Endodermal cell (in vitro differentiated cells): Measurements from ENCODE around the gene NDN. TPM values are rescaled to one million over a fixed set of nuclear protein-coding genes. Genes with fewer than 3 reads are reported as not detected.

Experiments
- DNase-seq: peaks from one replicate; pipeline ENCODE4 v3.0.0-alpha.2; 2017
- H3K27ac ChIP-seq: 2 replicates; pipeline ENCODE4 v1.5.1; 2013; ENCODE audit warnings: mild to moderate bottlenecking, low read depth, low read length, moderate library complexity
- H3K27me3 ChIP-seq: 2 replicates; pipeline ENCODE4 v1.6.1; 2013; ENCODE audit warnings: mild to moderate bottlenecking, low read length, moderate library complexity; ENCODE audit not compliant: insufficient read depth, control insufficient read depth, poor library complexity, severe bottlenecking
- H3K36me3 ChIP-seq: 2 replicates; pipeline ENCODE4 v1.7.0; 2013; ENCODE audit warnings: mild to moderate bottlenecking, low read length, moderate library complexity; ENCODE audit not compliant: control insufficient read depth, insufficient read depth
- H3K4me1 ChIP-seq: one replicate; pipeline ENCODE4 v1.7.0; 2013; ENCODE audit warnings: low read length; ENCODE audit not compliant: control insufficient read depth, insufficient read depth
- H3K4me3 ChIP-seq: 2 replicates; pipeline ENCODE4 v1.5.1; 2013; ENCODE audit warnings: mild to moderate bottlenecking, low read length, moderate library complexity
- H3K9ac ChIP-seq: 2 replicates; pipeline ENCODE4 v1.6.1; 2013; ENCODE audit warnings: mild to moderate bottlenecking, low read length, moderate library complexity; ENCODE audit not compliant: poor library complexity, severe bottlenecking; ENCODE audit errors: extremely low read depth
- H3K9me3 ChIP-seq: 2 replicates; pipeline ENCODE4 v1.6.1; 2013; ENCODE audit warnings: mild to moderate bottlenecking, low read length, moderate library complexity; ENCODE audit not compliant: control insufficient read depth
- H3K27ac Mint-ChIP-seq: 2 replicates; pipeline ENCODE4 v1.8.0; 2020; ENCODE audit warnings: mixed read lengths
- H3K27me3 Mint-ChIP-seq: 2 replicates; pipeline ENCODE4 v1.8.0; 2021; ENCODE audit warnings: mild to moderate bottlenecking, mixed read lengths; ENCODE audit not compliant: insufficient read depth
- H3K36me3 Mint-ChIP-seq: 2 replicates; pipeline ENCODE4 v1.8.0; 2020; ENCODE audit warnings: low read depth, mixed read lengths
- H3K4me1 Mint-ChIP-seq: 2 replicates; pipeline ENCODE4 v1.8.0; 2020; ENCODE audit warnings: mixed read lengths
- H3K4me3 Mint-ChIP-seq: 2 replicates; pipeline ENCODE4 v1.8.0; 2020; ENCODE audit warnings: mild to moderate bottlenecking, moderate library complexity, mixed read lengths
- H3K9me3 Mint-ChIP-seq: 2 replicates; pipeline ENCODE4 v1.8.0; 2020; ENCODE audit warnings: mild to moderate bottlenecking, mixed read lengths
- WGBS, 2 experiments: methylation state at CpG; one replicate each; pipeline versions ENCODE4 v1.1.5 to v1.1.7; 2013; ENCODE audit warnings: missing lambda C conversion rate in 2 of 2, mixed read lengths in 1 of 2; ENCODE audit not compliant: insufficient coverage in 1 of 2, insufficient read length in 1 of 2; 5-methylcytosine and 5-hydroxymethylcytosine counted together
- total RNA-seq, 2 donors: library from RNA; stranded (reverse); fragmentation: NEBNext Ultra II Directional in 1 of 2; extraction: Animal tissue kit (Norgen Biotek cat#: 25700) in 1 of 2; gene quantifications; 2 replicates in 1 of 2; 3 replicates in 1 of 2; pipeline ENCODE4 v1.2.1, GENCODE V29; 2021
- TF ChIP-seq, protein P1 (sequence below): fragments of 200-600 bp; sonication (generic); conservative IDR thresholded peaks from 2 replicates; pipeline ENCODE4 v1.5.0; 2021; ENCODE audit warnings: antibody characterized with exemption, mild to moderate bottlenecking

The NDN gene
- total RNA-seq, 2 donors from 2014 or later = 40.3 to 41.8 TPM

DNA sequence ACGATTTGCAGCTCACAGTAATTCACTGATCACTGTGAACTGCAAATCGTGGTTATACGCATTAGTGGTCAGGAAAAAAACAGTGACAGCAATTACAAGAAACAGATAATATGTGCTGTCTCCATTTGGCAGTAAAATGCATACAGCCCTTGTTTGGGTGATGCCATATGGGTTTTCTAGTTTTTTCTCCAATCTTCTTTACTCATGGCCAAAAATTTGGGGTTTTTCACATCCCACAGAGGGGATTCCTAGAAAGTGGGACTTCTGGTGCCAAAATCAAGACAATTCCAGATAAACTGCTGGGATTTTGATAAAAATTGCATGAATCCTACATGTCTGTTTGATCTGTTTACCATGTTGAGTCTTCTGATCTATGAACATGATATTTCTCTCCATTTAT, 15.6 kb downstream of the NDN start:
- TF ChIP-seq, protein P1, sequence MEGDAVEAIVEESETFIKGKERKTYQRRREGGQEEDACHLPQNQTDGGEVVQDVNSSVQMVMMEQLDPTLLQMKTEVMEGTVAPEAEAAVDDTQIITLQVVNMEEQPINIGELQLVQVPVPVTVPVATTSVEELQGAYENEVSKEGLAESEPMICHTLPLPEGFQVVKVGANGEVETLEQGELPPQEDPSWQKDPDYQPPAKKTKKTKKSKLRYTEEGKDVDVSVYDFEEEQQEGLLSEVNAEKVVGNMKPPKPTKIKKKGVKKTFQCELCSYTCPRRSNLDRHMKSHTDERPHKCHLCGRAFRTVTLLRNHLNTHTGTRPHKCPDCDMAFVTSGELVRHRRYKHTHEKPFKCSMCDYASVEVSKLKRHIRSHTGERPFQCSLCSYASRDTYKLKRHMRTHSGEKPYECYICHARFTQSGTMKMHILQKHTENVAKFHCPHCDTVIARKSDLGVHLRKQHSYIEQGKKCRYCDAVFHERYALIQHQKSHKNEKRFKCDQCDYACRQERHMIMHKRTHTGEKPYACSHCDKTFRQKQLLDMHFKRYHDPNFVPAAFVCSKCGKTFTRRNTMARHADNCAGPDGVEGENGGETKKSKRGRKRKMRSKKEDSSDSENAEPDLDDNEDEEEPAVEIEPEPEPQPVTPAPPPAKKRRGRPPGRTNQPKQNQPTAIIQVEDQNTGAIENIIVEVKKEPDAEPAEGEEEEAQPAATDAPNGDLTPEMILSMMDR = no peak
- Mint-ChIP-seq H3K27me3 (no peaks in the 10 kb centered on the region), H3K36me3 (no peaks in the 10 kb centered on the region), H3K27ac (no peak overlapping the region), H3K4me3 (no peak overlapping the region), H3K4me1 (no peaks in the 10 kb centered on the region), H3K9me3 (peaks cover 26% of the 10 kb centered on the region)
- no peak overlapping the region for H3K27ac ChIP-seq
- no peak overlapping the region for H3K4me3 ChIP-seq
- DNase-seq = no peak
- peaks cover 26% of the 10 kb centered on the region for H3K9me3 ChIP-seq
- no peaks in the 10 kb centered on the region for H3K4me1 ChIP-seq
- no peaks in the 10 kb centered on the region for H3K27me3 ChIP-seq
- no peaks in the 10 kb centered on the region for H3K36me3 ChIP-seq
- no peak overlapping the region for H3K9ac ChIP-seq
- 70 to 74% methylated on average over 2 to 3 of the region's 3 CpGs for WGBS, 2 experiments

GRCh38 chr15:23670970-23671369, 16.1 kb downstream of the NDN start:
- H3K4me3 Mint-ChIP-seq = no peak overlapping the region
- Histone ChIP-seq H3K9me3 (peaks cover 26% of the 10 kb centered on the region), H3K27ac (no peak overlapping the region), H3K4me3 (no peak overlapping the region), H3K36me3 (no peaks in the 10 kb centered on the region), H3K9ac (no peak overlapping the region), H3K4me1 (no peaks in the 10 kb centered on the region), H3K27me3 (no peaks in the 10 kb centered on the region)
- no peak for DNase-seq
- no peaks in the 10 kb centered on the region for H3K4me1 Mint-ChIP-seq
- H3K9me3 Mint-ChIP-seq = peaks cover 27% of the 10 kb centered on the region
- H3K27me3 Mint-ChIP-seq = no peaks in the 10 kb centered on the region
- no peaks in the 10 kb centered on the region for H3K36me3 Mint-ChIP-seq
- 89% methylated on average over 1 of the region's 1 CpG; no CpG with 5 or more reads in 1 of the 2 experiments for WGBS, 2 experiments
- TF ChIP-seq, protein P1 = no peak
- H3K27ac Mint-ChIP-seq = no peak overlapping the region

DNA sequence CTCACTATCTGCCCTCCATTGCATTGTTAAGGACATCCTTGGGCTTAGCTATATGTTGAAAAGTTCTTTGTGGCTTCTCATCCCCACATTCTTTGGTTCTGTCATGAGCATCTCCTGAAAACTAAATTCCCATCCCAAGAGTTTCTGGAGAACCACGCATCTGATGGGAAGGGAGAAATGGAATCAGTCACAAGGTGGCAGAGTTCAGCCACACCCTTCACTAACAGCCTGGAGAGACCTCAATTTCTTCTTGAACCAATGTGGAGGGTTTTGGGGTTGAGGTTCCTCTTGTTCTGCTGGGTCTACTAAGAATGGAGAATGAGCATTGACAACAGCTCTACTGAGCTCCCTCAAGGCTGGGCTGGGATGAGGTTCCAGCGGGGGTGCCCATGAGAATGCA, 23.9 kb downstream of the NDN start:
- H3K4me3 ChIP-seq = no peak overlapping the region
- TF ChIP-seq, protein P1 = peak; percentile 36
- no peaks in the 10 kb centered on the region for H3K4me1 Mint-ChIP-seq
- H3K4me3 Mint-ChIP-seq = no peak overlapping the region
- H3K27me3 Mint-ChIP-seq = no peaks in the 10 kb centered on the region
- peaks cover 13% of the 10 kb centered on the region for H3K9me3 ChIP-seq
- H3K27ac ChIP-seq = no peak overlapping the region
- H3K9me3 Mint-ChIP-seq = peaks cover 28% of the 10 kb centered on the region
- no peaks in the 10 kb centered on the region for H3K36me3 Mint-ChIP-seq
- H3K4me1 ChIP-seq = no peaks in the 10 kb centered on the region
- H3K27ac Mint-ChIP-seq = no peak overlapping the region
- no peaks in the 10 kb centered on the region for H3K36me3 ChIP-seq
- H3K9ac ChIP-seq = no peak overlapping the region
- no peaks in the 10 kb centered on the region for H3K27me3 ChIP-seq
- 53 to 67% methylated on average over 1 to 2 of the region's 2 CpGs for WGBS, 2 experiments
- no peak for DNase-seq
